ENCODE results near the gene CDC20B.

Gene CDC20B

Small RNAs within 50 kb of the gene (small RNA-seq; reads per million reads assigned to genes)
- gene MIR449A (0 to 0.09 reads per million in 2 experiments), gene MIR449B (0 to 0.09 reads per million in 2 experiments), gene MIR449C (0.03 to 0.22 reads per million in 2 experiments)
